ENCODE results near the gene C16orf96.
A peak's percentile ranks its signal among the peaks of the same experiment; 100 is the strongest.

- TF ChIP-seq POLR2AphosphoS5 (IDR thresholded peaks at IDR 0.05; ENCODE audit: insufficient read depth in 1 of 2, low read depth in 1 of 2) = peak; percentile 79 to 96
- TF ChIP-seq CTCF (IDR thresholded peaks at IDR 0.05) = no peak
These were observed 58.6 kb downstream of the C16orf96 start, which contains the start of gene UBALD1 for GRCh38 chr16:4614571-4615383.

Measured in vagina (tissue), 2 donors.